Keratinocyte (primary cell): ENCODE measurements around the gene GSAP. TPM values are rescaled to one million over a fixed set of nuclear protein-coding genes. Genes with fewer than 3 reads are reported as not detected.
A peak's percentile ranks its signal among the peaks of the same experiment; 100 is the strongest.

Source experiments
- DNase-seq: peaks from one replicate; pipeline ENCODE4 v3.0.0-alpha.2; 2011; ENCODE audit warnings: low read depth, missing footprints, low spot score
- FAIRE-seq: peaks from 2 replicates; lab custom pipeline; 2011; peaks lifted over from hg19 to GRCh38; lab: Jason Lieb, UNC
- H2AFZ ChIP-seq: 2 replicates; pipeline ENCODE4 v1.6.0; 2012; ENCODE audit warnings: low read length, control low read depth, inconsistent platforms; ENCODE audit not compliant: control insufficient read depth
- H3K27ac ChIP-seq: 2 replicates; pipeline ENCODE4 v1.5.1; 2011; ENCODE audit warnings: low read length; ENCODE audit not compliant: control insufficient read depth, insufficient read depth
- H3K27me3 ChIP-seq: 3 replicates; pipeline ENCODE4 v1.6.0; 2011; ENCODE audit warnings: low read length; ENCODE audit not compliant: control insufficient read depth, insufficient read depth; ENCODE audit errors: extremely low read depth
- H3K36me3 ChIP-seq, 2 experiments: 2 replicates in 1 of 2; 3 replicates in 1 of 2; pipeline ENCODE4 v1.5.1; 2011; ENCODE audit warnings: low read length in 2 of 2, mild to moderate bottlenecking in 1 of 2; ENCODE audit not compliant: control insufficient read depth in 2 of 2, insufficient read depth in 2 of 2; ENCODE audit errors: extremely low read depth in 1 of 2
- H3K4me1 ChIP-seq: 3 replicates; pipeline ENCODE4 v1.5.1; 2011; ENCODE audit warnings: low read length; ENCODE audit not compliant: control insufficient read depth, insufficient read depth; ENCODE audit errors: extremely low read depth
- H3K4me2 ChIP-seq: 3 replicates; pipeline ENCODE4 v1.6.0; 2011; ENCODE audit warnings: low read depth, low read length; ENCODE audit not compliant: control insufficient read depth, insufficient read depth; ENCODE audit errors: extremely low read depth
- H3K4me3 ChIP-seq, 3 experiments: fragments of 200-600 bp in 1 of 3; sonication (generic) in 1 of 3; 2 replicates in 2 of 3; 3 replicates in 1 of 3; pipeline ENCODE4 v1.5.1; 2011 to 2016; ENCODE audit warnings: low read length in 3 of 3, mild to moderate bottlenecking in 3 of 3, control low read depth in 2 of 3, inconsistent platforms in 1 of 3, low read depth in 1 of 3, mixed read lengths in 1 of 3, mixed run types in 1 of 3, moderate library complexity in 1 of 3; ENCODE audit not compliant: control insufficient read depth in 2 of 3, insufficient read depth in 2 of 3; ENCODE audit errors: extremely low read depth in 1 of 3
- H3K79me2 ChIP-seq: 2 replicates; pipeline ENCODE4 v1.6.0; 2012; ENCODE audit warnings: low read length; ENCODE audit not compliant: control insufficient read depth, insufficient read depth
- H3K9ac ChIP-seq: 3 replicates; pipeline ENCODE4 v1.6.0; 2011; ENCODE audit warnings: low read length; ENCODE audit not compliant: control insufficient read depth, insufficient read depth; ENCODE audit errors: extremely low read depth
- H3K9me1 ChIP-seq: 3 replicates; pipeline ENCODE4 v1.6.0; 2011; ENCODE audit warnings: low read length; ENCODE audit not compliant: control insufficient read depth, insufficient read depth; ENCODE audit errors: extremely low read depth
- H3K9me3 ChIP-seq: 2 replicates; pipeline ENCODE4 v1.5.1; 2012; ENCODE audit warnings: low read depth, low read length; ENCODE audit not compliant: control insufficient read depth
- H4K20me1 ChIP-seq: 3 replicates; pipeline ENCODE4 v1.6.0; 2011; ENCODE audit warnings: low read length; ENCODE audit not compliant: control insufficient read depth, insufficient read depth; ENCODE audit errors: extremely low read depth
- CTCF ChIP-seq, 3 experiments: IDR thresholded peaks in 1 of 3; conservative IDR thresholded peaks in 1 of 3; optimal IDR thresholded peaks in 1 of 3; 2 replicates in 2 of 3; 3 replicates in 1 of 3; pipeline versions ENCODE3 to v1.5.1; 2011; ENCODE audit warnings: low read length in 3 of 3, mild to moderate bottlenecking in 3 of 3, moderate library complexity in 2 of 3, control low read depth in 1 of 3, inconsistent platforms in 1 of 3; ENCODE audit not compliant: insufficient read depth in 2 of 3; ENCODE audit errors: extremely low read depth in 1 of 3
- EZH2 ChIP-seq: IDR thresholded peaks from one replicate; pipeline ENCODE4 v1.6.1; 2012; ENCODE audit warnings: inconsistent platforms, mild to moderate bottlenecking, low read length, moderate library complexity
- dilution Hi-C: fragments of 300-500 bp; cut with MboI; formaldehyde crosslinking; loops from one replicate; pipeline ENCODE4 v1.7.0; 2020; ENCODE audit warnings: low sequenced_read_pairs; ENCODE audit not compliant: extremely low pct_ligation_motif_present
- polyA plus RNA-seq, 5 experiments: library from polyadenylated mRNA; depleted of rRNA in 3 of 5; stranded (reverse) in 3 of 5; stranded (forward) in 1 of 5; unstranded in 1 of 5; fragments of >200 nt; gene quantifications; 1 replicate in 1 of 5; 2 replicates in 3 of 5; 3 replicates in 1 of 5; pipeline versions ENCODE4 v1.2.1 to v1.2.3, GENCODE V29; 2011 to 2012; ENCODE audit warnings: missing spikeins in 2 of 5, low read depth in 1 of 5, low replicate concordance in 1 of 5

The GSAP gene
- polyA plus RNA-seq, 1 donor (not counting 4 experiments of a cell fraction or from before 2014, with no cell fraction given): 5.4 TPM

- Histone ChIP-seq H3K4me1 (no peaks in the 10 kb centered on the region), H4K20me1 (no peaks in the 10 kb centered on the region), H3K9ac (no peak overlapping the region), H3K4me2 (no peak overlapping the region), H3K27ac (no peak overlapping the region), H3K9me1 (no peaks in the 10 kb centered on the region), H3K27me3 (no peaks in the 10 kb centered on the region), H3K9me3 (no peaks in the 10 kb centered on the region), H2AFZ (no peak overlapping the region), H3K36me3 (no peaks in the 10 kb centered on the region), H3K79me2 (no peaks in the 10 kb centered on the region), H3K4me3 (no peak overlapping the region)
- FAIRE-seq: no peak
- no peak for DNase-seq
- TF ChIP-seq CTCF (optimal IDR thresholded peaks at IDR 0.05 in 1 of 3, IDR thresholded peaks at IDR 0.05 in 1 of 3, conservative IDR thresholded peaks at IDR 0.05 in 1 of 3; ENCODE audit: extremely low read depth in 1 of 3, insufficient read depth in 2 of 3, low read length in 3 of 3) (peak; percentile 15 to 26 (median 23)), EZH2 (no peak)
- dilution Hi-C loops: no loop called here
Measured at GRCh38 chr7:77293046-77293445, 123.1 kb downstream of the GSAP start.

- dilution Hi-C loops: no loop called here
Measured at GRCh38 chr7:77290425-77290824, 125.7 kb downstream of the GSAP start.

More at GRCh38 chr7:77290425-77290824, 125.7 kb downstream of the GSAP start:
- Histone ChIP-seq H3K4me1 (no peaks in the 10 kb centered on the region), H3K27me3 (no peaks in the 10 kb centered on the region), H3K9me1 (no peaks in the 10 kb centered on the region), H3K27ac (no peak overlapping the region), H4K20me1 (no peaks in the 10 kb centered on the region), H2AFZ (no peak overlapping the region), H3K9ac (no peak overlapping the region), H3K4me3 (no peak overlapping the region), H3K36me3 (no peaks in the 10 kb centered on the region), H3K9me3 (no peaks in the 10 kb centered on the region), H3K79me2 (no peaks in the 10 kb centered on the region), H3K4me2 (no peak overlapping the region)
- DNase-seq (no peak), FAIRE-seq (no peak)
- TF ChIP-seq EZH2 (no peak), CTCF (optimal IDR thresholded peaks at IDR 0.05 in 1 of 3, IDR thresholded peaks at IDR 0.05 in 1 of 3, conservative IDR thresholded peaks at IDR 0.05 in 1 of 3; ENCODE audit: extremely low read depth in 1 of 3, insufficient read depth in 2 of 3, low read length in 3 of 3) (no peak)
